ENCODE measurements around the gene SYCN.
"Not testable (repeated sequence)": the region's sequence is repeated elsewhere in the genome, so short reads cannot be mapped to it uniquely, and the experiment has no call there.

The SYCN gene, protein sequence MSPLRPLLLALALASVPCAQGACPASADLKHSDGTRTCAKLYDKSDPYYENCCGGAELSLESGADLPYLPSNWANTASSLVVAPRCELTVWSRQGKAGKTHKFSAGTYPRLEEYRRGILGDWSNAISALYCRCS

DNA sequence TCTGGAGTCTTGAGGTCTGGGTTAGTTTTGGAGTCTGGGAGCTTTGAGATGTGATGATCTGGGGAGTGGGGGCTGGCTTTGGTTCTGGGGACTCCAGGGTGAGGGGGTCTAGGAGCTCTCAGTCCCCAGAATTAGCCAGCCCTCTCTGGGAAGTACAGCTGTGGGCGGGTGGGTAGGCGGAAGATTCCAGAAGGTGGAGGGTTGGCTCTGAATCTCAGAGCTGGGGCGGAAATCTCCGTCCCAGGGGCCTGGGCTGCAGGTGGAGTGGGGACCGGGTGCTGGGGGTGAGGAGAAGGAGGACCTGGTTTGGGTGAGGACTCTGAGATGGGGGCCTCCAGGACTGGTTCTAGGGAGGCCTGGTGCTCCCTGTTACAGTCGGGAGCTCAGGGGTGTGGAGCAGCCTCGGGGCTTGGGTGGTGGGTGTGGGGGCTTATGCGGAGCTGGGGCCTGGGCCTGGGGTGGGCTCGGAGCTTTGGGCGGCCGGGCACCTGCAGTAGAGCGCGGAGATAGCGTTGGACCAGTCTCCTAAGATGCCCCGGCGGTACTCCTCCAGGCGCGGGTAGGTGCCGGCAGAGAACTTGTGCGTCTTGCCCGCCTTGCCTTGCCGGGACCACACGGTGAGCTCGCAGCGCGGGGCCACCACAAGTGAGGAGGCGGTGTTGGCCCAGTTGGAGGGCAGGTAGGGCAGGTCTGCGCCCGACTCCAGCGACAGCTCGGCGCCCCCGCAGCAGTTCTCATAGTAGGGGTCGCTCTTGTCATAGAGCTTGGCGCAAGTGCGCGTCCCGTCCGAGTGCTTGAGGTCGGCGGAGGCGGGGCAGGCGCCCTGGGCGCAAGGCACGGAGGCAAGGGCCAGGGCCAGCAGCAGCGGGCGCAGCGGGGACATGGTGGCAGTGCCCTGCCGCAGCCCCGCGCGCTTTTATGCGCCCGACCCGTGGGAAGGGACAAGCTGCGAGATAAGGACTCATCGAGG, at the start of gene SYCN:
SYCN (minus strand) TSS at position 892 of the 970 bp plus-strand sequence; CDS start at position 883, 9 bp downstream.
- DNase-seq = no peak

DNA sequence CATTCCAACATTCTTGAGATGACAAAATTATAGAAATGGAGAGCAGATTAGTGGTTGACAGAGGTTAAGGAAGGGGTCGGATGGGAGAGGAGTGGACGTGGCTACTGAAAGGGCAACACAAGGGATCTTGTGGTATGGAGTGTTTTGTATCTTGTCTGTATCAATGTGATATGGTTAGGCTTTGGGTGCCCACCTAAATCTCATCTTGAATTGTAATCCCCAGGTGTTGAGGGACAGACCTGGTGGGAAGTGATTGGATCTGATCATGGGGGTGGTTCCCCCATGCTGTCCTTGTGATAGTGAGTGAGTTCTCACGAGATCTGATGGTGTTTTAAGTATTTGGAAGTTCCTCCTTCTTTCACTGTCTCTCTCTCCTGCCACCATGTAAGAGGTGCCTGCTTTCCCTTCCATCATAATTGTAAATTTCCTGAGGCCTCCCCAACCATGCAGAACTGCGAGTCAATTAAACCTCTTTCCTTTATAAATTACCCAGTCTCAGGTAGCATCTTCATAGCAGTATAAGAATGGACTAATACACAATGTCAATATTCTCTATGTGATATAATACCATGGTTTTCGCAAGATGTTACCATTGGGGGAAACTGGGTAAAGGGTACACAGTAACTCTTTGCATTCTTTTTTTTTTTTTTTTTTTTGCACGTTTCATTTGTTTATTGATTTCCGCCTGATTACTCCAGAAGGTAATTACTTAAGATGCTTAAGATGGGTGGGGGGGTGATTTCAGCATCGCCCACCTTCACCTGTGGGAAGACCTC, 49.5 kb upstream of the SYCN start:
- no peak for DNase-seq

DNA sequence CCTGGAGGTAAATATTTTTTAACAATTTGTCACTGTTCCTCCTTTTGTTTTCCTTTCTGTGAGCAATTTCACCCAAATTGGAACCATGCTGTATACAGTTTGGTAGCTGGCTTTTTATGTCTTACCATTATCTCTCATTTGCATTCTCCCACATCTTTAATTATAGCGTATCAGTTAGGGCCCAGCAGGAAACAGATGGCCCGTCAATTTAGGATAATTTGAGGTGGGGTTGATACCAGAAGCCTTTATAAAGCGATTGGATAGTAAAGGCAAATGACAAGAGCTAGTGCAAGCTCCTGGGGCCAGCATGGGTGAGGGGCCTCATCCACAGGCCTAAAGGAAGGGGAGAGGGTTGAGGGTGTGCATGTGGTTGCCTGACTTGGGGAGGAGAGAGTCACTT, 48.4 kb upstream of the SYCN start:
- DNase-seq = no peak

DNA sequence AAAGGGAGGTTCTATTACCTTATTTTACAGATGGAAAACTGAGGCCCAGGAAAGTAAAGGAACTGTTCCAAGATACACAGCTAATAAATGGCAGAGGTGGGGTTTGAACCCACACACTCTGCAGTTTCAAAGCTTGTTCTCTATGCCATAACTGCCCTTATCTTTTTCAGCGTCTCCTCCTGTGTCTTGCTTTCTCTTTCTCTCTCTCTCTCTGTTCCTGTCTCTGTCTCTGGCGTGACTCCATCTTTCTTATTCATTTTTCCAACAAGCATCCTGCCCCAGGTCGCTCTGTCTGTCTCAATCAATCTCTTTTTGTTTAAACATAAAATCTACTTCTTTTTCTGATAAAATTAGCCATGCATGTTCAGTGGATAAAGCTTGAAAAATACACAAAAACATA, 47.8 kb upstream of the SYCN start:
- no peak for DNase-seq

DNA sequence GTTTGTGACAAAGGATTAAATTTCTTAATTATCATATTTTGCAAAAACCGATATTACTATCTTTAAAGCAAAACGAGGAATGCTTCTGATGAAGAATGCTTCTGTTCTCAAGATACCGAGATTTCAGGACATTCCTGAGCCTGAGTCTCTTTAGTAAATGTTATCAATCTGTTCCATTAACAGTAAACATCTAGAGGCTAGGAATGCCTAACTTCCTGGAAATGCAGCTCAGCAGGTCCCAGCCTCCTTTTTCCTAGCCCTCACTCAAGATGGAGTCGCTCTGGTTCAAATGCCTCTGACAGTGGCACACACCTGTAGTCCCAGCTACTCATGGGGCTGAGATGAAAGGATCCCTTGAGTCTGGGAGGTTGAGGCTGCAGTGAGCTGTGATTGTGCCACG, 47.0 kb upstream of the SYCN start:
- DNase-seq = no peak

DNA sequence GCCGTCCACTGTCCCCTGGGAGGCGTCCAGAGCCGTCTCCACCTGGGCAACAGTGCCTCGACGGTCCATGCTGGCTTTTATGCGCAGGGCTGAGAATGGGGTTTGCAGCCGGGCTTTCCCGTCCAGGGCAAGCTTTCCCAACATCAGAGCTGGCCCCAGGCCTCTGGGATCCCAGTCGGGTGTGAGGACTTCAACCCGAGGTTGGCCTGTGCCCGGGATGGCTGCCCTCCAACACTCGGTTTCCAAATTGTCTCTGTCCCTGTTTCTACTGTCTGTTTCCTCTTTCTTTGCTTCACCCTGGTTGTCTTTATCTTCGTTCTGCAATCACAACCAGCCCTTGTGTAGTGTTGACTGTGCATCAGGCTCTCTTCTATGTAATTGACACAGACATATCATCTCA, 44.7 kb upstream of the SYCN start, which contains the start of gene IFNL4:
IFNL4 (minus strand) TSS at position 51 of the 400 bp plus-strand sequence.
- DNase-seq = no peak

DNA sequence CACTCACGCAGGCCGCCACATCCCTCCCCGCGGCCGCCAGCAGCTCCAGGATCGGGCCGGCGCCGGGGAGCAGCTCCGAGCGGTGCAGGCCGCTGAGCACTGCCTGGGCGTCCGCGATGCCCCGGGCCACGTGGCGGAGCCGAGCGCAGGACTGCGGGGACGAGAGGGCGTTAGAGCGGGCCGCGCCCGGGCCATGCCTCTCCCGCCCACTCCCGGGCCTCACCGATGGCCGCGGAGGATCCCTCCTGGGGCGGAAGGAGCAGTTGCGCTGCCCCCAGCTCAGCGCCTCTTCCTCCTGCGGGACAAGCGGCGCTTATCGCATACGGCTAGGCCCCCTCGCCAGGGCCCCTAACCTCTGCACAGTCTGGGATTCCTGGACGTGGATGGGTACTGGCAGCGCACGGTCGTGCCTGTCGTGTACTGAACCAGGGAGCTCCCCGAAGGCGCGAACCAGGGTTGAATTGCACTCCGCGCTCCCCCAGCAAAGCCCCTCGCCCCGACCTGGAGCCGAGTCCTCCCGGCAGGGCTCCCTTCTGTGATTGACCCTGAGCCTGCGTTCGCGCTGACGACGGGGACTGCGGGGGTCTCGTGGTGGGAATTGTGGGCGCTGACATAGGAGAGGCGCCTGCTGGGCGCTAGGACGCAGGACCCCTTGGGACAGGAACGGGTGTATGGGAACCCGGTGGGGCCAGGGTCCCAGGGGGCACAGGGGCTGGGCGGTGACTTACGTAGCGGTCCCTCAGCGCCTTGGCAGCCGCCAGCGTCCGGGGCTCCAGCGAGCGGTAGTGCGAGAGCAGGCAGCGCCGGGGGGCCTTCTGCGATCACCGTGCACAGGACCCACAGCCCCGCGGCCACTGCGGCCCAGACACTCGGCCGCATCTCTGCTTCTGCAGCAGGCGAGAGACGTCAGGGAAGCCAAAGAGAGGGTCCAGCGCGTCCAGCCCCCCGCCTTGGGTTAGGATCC, 43.9 kb upstream of the SYCN start:
- no peak for DNase-seq

DNA sequence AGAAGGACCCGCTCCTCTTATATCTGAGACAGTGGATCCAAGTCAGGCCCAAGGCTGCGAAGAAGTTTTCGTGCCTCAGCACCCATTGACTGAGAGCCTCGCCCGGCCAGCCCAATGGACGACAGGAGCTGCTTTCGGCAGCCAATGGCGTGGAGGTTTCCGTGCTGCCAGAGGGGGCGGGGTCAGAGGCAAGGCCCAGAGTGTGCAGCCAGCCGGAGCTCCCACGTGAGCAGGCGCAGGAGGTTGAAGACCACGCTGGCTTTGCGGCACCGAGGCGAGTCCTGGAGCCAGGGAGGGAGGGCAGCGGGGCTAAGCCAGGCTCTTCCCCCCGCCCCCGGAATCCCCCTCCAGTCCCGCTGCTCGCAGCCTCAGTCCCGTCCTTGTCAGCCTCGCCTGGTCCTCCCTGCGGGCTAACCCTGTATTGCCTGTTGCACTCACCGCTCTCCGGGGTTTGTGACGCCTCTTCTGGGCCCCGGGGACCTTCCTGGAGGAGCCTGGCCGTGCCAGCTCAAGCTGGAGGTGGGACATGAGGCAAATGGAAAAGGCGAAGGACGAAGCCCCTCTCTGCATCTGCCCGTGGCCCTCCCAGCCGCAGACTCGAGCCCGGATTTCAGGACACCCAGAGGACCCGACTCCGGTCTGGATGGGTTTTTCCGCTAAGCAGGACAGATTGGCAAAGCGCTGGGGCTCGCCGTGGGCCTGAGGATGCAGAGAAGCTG, 43.0 kb upstream of the SYCN start:
- DNase-seq = no peak

DNA sequence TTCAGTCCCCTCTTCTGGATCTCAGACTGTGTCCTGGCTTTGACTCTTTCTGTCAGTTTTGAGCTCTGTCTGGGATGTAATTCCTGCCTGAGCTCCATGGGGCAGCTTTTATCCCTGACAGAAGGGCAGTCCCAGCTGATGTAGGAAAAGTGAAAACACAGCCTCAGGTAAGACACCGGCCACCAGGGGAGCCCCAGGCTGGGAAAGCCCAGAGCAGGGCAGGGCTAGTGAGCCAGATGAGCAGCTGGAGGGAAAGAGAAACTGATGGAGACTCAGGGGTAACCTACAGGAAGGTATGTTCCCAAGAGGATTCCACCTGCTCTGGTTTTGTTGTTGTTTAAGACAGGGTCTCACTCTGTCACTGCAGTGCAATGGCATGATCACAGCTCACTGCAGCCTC, 41.1 kb upstream of the SYCN start:
- not testable (repeated sequence) for DNase-seq

DNA sequence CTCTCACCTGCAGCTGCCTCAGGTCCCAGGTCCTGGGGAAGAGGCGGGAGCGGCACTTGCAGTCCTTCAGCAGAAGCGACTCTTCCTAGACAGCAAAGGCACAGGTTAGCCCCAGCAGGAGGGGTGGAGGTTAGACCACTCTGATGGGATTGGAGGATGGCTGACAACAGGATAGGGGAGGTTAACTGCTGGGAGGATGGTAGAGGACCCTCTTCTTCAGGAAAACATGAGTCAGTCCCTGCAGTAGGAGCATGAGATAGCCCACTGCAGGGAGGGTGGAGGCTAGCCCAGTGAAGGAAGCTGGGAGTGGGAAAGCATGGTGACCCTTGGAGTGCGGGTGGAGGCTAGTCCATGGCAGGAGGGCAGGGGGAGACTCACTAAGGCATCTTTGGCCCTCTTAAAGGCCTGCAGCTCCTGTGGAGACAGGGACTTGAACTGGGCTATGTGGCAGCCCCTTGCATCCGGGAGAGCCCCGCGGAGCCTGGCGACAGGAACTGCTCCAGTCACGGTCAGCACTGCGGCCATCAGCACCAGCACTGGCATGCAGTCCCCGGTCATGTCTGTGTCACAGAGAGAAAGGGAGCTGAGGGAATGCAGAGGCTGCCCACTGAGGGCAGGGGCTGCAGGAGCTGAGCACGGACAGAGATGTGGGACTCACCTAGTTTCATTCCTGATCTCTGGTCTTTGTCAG, 40.5 kb upstream of the SYCN start, which contains the start of gene IFNL3:
IFNL3 (minus strand) TSS at position 597 of the 691 bp plus-strand sequence; CDS start at position 558, 39 bp downstream.
- not testable (repeated sequence) for DNase-seq

DNA sequence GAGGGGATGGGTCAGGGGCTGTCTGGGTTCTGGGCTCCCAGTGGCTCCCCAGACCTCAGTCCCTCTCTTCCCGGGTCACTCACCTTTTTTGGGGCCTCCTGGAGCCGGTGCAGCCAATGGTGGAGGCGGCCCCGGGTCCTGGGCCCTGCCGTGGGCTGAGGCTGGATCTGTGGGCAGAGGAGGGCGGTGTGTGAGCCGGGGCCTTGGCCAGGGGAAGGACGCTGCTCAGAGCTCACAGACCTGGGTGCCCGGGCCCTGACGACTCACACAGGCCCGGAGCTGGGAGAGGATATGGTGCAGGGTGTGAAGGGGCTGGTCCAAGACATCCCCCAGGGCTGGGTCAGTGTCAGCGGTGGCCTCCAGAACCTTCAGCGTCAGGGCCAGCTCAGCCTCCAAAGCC, 39.7 kb upstream of the SYCN start:
- not testable (repeated sequence) for DNase-seq

DNA sequence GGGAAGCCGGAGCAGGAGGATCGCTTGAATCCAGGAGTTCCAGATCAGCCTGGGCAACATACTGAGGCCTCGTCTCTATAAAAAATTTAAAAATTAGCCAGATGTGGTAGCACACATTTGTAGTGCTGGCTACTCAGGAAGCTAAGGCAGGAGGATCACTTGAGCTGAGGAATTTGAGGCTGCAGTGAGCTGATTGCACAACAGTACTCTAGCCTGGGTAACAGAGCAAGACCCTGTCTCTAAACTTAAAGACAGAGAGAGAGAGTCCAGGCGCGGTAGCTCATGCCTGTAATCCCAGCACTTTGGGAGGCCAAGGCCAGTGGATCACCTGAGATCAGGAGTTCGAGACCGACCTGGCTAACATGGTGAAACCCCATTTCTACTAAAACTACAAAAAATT, 36.4 kb upstream of the SYCN start:
- no peak for DNase-seq

DNA sequence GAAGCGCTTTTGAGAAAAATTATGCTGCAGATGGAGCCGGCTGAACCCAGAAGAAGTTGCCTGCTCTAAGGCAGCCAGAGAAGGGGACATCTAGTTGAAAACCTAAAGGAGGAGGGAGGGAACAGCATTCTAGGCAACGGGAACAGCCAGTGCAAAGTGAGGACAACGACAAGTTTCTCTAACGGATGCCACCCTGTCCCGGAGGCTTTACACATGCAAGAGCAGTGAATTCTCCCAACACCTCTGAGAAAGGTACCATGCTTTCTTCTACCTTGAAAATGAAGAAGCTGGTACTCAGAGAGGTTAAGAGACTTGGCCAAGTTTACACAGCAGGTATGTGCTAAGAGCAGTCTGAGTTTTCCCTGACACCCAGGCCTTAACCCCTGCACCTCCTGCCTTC, 34.9 kb upstream of the SYCN start:
- DNase-seq = no peak

DNA sequence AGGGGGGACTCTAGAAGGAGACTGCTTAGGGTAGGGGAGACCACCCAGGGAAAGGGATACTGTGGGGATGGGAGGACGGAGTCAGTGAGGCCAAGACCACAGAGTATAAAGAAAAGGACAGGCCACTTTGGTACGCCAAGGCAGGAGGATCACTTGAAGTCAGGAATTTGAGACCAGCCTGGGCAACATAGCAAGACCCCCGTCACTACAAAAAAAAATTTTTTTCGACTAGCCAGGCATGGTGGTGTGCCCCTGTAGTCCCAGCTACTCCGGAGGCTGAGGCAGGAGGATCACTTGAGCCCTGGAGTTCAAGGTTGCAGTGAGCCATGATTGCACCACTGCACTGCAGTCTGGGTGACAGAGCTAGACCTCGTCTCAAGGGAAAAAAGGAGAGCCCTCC, 34.1 kb upstream of the SYCN start:
- no peak for DNase-seq

DNA sequence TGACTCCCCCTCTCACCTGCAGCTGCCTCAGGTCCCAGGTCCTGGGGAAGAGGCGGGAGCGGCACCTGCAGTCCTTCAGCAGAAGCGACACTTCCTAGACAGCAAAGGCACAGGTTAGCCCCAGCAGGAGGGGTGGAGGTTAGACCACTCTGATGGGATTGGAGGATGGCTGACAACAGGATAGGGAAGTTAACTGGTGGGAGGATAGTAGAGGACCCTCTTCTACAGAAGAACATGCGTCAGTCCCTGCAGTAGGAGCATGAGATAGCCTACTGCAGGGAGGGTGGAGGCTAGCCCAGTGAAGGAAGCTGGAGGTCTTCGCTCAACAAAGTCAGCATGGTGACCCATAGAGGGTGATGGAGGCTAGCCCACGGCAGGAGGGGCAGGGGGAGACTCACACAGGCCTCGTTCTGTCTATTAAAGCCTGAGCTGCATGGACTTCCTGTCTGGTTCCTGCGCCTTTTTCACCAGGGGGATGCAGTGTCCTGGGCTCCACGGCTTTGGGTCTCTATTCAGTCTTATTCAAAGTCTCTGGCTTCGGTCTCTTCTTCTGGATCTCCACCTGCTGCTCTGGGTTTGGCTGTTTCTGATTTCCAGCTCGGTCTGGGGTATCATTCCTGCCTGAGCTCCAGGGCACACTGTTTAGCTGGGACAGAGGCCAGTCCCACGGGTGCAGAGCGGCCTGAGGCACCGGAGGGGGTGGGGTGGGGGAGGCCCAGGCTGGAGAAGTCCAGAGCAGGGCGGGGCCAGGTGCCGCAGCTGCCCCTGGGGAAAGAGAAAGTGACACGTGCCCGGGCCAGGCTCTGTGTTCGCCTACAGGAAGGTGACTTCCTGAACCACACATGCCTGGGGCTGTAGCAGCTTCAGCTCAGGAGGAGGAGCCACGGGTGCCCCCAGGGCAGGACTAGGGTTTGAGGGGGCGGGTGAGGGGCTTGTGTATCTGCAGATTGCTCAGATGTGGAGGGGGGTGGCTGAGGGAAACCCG, 33.4 kb upstream of the SYCN start:
- peak; percentile 14 for DNase-seq

DNA sequence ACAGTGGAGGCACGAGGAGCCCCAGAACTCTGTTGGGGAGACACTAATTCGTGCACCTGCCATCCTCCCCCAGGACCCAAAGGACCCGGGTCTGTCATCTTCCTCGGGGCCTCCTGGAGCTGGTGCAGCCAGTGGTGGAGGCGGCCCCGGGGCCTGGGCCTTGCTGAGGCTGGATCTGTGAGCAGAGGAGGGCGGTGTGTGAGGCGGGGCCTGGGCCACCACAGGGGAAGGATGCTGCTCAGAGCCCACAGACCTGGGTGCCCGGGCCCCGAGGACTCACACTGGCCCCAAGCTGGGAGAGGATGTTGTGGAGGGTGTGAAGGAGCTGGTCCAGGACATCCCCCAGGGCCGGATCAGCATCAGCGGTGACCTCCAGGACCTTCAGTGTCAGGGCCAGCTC, 32.5 kb upstream of the SYCN start:
- DNase-seq = no peak

DNA sequence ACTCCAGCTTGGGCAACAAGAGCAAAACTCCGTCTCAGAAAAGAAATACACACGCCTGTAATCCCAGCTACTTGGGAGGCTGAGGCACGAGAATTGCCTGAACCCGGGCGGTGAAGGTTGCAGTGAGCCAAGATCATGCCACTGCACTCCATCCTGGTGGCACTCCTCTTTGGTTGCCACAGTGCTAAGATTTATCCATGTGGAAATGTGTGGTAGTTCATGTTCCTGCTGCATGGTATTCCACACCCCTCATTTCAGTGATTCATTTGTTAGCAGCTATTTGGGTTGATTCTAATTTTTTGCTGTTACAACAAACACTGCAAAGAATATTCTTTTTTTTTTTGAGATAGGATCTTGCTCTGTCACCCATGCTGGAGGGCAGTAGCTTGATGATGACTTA, 28.6 kb upstream of the SYCN start:
- no peak for DNase-seq

DNA sequence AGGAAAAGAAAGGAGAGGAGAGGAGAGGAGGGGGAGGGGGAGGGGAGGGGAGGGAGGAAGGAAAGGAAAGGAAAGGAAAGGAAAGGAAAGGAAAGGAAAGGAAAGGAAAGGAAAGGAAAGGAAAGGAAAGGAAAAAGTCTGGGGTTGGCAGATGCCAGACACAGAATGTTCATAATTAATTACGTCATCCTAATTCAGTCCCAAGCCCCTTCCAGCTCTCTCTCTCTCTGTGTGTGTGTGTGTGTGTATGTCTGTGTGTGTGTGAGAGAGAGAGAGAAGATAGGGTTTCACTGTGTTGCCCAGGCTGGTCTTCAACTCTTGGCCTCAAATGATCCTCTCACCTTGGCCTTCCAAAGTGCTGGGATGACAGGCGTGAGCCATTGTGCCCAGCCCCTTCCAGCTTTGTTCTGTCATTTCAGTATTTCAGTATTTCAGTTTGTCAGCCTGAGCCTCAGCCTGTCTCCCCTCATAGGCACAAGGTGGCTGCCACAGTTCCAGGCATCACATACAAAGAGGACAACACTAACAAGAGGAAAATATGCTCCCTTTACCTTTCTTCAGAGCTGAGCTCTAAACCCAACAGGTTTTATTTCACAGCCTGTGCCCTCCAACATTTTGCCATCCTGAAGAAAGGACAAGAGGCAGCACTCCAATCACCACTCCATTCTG, 26.2 kb upstream of the SYCN start:
- DNase-seq = no peak

DNA sequence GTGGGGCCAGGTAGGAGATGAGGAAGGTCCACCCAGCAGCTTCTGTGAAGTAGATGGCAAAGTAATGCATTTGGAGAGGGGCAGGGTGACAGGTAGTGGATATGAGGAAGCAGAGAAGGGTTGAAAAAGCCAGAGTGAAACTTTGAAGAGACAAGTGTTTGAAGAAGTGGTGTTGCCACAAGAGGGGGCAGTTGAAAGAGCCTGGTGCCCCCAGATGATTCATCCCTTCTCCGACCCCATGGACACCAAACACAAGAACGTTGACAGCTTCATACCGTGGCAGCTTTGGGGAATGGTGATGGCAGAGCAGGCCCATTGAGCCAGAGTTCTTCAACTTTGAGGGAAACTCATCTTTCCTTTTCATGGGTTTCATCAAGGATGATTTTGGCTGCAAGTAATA, 20.8 kb upstream of the SYCN start:
- no peak for DNase-seq

Data from DMS79 (cell line).